H1 (cell line): Measurements from ENCODE around the gene HDAC8. TPM values are rescaled to one million over a fixed set of nuclear protein-coding genes. Genes with fewer than 3 reads are reported as not detected.
A peak's percentile ranks its signal among the peaks of the same experiment; 100 is the strongest.

ENCODE experiments used
- CBX8 ChIP-seq: fragments of 300-800, 300-1000 bp; sonication (generic); IDR thresholded peaks from 2 replicates; pipeline ENCODE4 v1.7.1; 2016; ENCODE audit warnings: low read depth, low read length, borderline replicate concordance
- CEBPB ChIP-seq: IDR thresholded peaks from 2 replicates; pipeline ENCODE4 v1.6.1; 2012; ENCODE audit warnings: low read depth, low read length
- CHD1 ChIP-seq: IDR thresholded peaks from 2 replicates; pipeline ENCODE4 v1.6.1; 2012; ENCODE audit warnings: low read depth, low read length, improper control_type of control experiment
- CREB1 ChIP-seq: IDR thresholded peaks from 2 replicates; pipeline ENCODE4 v1.6.1; 2012; ENCODE audit warnings: inconsistent platforms
- CTBP2 ChIP-seq: IDR thresholded peaks from 2 replicates; pipeline ENCODE4 v1.7.0; 2011; ENCODE audit warnings: borderline replicate concordance, mild to moderate bottlenecking, moderate library complexity, mixed read lengths, low read length; ENCODE audit not compliant: insufficient read depth, insufficient read length
- EP300 ChIP-seq, 2 experiments: IDR thresholded peaks; 1 replicate in 1 of 2; 2 replicates in 1 of 2; pipeline ENCODE4 v1.6.1; 2011 to 2012; ENCODE audit warnings: low read depth in 2 of 2, low read length in 2 of 2, mild to moderate bottlenecking in 2 of 2, borderline replicate concordance in 1 of 2, inconsistent platforms in 1 of 2, moderate library complexity in 1 of 2
- EZH2 ChIP-seq: fragments of 200-600 bp; sonication (generic); IDR thresholded peaks from 2 replicates; pipeline ENCODE4 v1.7.1; 2012; ENCODE audit warnings: low read depth, mild to moderate bottlenecking, moderate library complexity, low read length, inconsistent platforms; ENCODE audit not compliant: severe bottlenecking
- HDAC6 ChIP-seq: IDR thresholded peaks from one replicate; pipeline ENCODE4 v1.7.1; 2012; ENCODE audit warnings: low read depth, mild to moderate bottlenecking, inconsistent platforms, low read length, moderate library complexity
- NRF1 ChIP-seq: IDR thresholded peaks from 2 replicates; pipeline ENCODE4 v1.6.1; 2011; ENCODE audit warnings: mild to moderate bottlenecking, low read depth, low read length, improper control_type of control experiment
- PHF8 ChIP-seq: fragments of 200-600 bp; sonication (generic); conservative IDR thresholded peaks from 2 replicates; pipeline ENCODE4 v1.7.1; 2012; ENCODE audit warnings: low read depth, mild to moderate bottlenecking, inconsistent platforms, low read length, moderate library complexity
- POLR2AphosphoS5 ChIP-seq: IDR thresholded peaks from 2 replicates; pipeline ENCODE4 v1.6.1; 2011; ENCODE audit warnings: low read depth, low read length
- POU5F1 ChIP-seq: IDR thresholded peaks from 2 replicates; pipeline ENCODE4 v1.6.1; 2011; ENCODE audit warnings: low read depth, mild to moderate bottlenecking, low read length, moderate library complexity
- RNF2 ChIP-seq: fragments of 200-900, 300-1000 bp; sonication (generic); IDR thresholded peaks from 2 replicates; pipeline ENCODE4 v1.7.1; 2016; ENCODE audit warnings: borderline replicate concordance, low read depth, mild to moderate bottlenecking, antibody characterized with exemption, low read length; ENCODE audit not compliant: poor library complexity, severe bottlenecking; ENCODE audit errors: missing control alignments
- SIN3A ChIP-seq, 2 experiments: IDR thresholded peaks in 1 of 2; conservative IDR thresholded peaks in 1 of 2; 2 replicates each; pipeline ENCODE4 v1.6.1; 2011 to 2012; ENCODE audit warnings: low read length in 2 of 2, improper control_type of control experiment in 1 of 2, low read depth in 1 of 2, mild to moderate bottlenecking in 1 of 2
- SIRT6 ChIP-seq: IDR thresholded peaks from one replicate; pipeline ENCODE4 v1.7.1; 2012; ENCODE audit warnings: low read length, inconsistent platforms
- SIX5 ChIP-seq: IDR thresholded peaks from 2 replicates; pipeline ENCODE4 v1.6.1; 2011; ENCODE audit warnings: mild to moderate bottlenecking, low read depth, low read length
- SP4 ChIP-seq: IDR thresholded peaks from 2 replicates; pipeline ENCODE4 v1.6.1; 2012; ENCODE audit warnings: low read length, inconsistent platforms
- YY1 ChIP-seq: IDR thresholded peaks from 2 replicates; pipeline ENCODE4 v1.6.1; 2011; ENCODE audit warnings: low read depth, mild to moderate bottlenecking, low read length
- ZNF274 ChIP-seq: IDR thresholded peaks from 2 replicates; pipeline ENCODE4 v1.7.0; 2012; ENCODE audit warnings: low read length, borderline replicate concordance; ENCODE audit errors: extremely low read depth
- polyA plus RNA-seq, 7 experiments: library from polyadenylated mRNA; depleted of rRNA in 3 of 7; stranded (reverse) in 5 of 7; unstranded in 2 of 7; fragments of >200 nt in 5 of 7; fragments of 200-250 nt in 2 of 7; gene quantifications; 1 replicate in 5 of 7; 2 replicates in 1 of 7; 4 replicates in 1 of 7; pipeline versions ENCODE4 v1.2.1 to v1.2.3, GENCODE V29; 2011 to 2013; ENCODE audit warnings: missing spikeins in 2 of 7, mixed read lengths in 2 of 7
- total RNA-seq: library from RNA; stranded (reverse); fragmentation: NEBNext Ultra II Directional; extraction: Animal tissue kit (Norgen Biotek cat#: 25700); gene quantifications from 2 replicates; pipeline ENCODE4 v1.2.1, GENCODE V29; 2021
- TF ChIP-seq, protein P1 (sequence below): IDR thresholded peaks from 2 replicates; pipeline ENCODE4 v1.6.1; 2012; ENCODE audit warnings: low read length, inconsistent platforms
- TF ChIP-seq, protein P2 (sequence below): IDR thresholded peaks from 2 replicates; pipeline ENCODE4 v1.6.1; 2011; ENCODE audit warnings: low read depth, mild to moderate bottlenecking, low read length; ENCODE audit not compliant: insufficient read depth

The HDAC8 gene
- total and polyA plus RNA-seq, 2 of the 8 experiments (the other 6 are each of a cell fraction or from before 2014, with no cell fraction given): 9.7 to 20.3 TPM

DNA sequence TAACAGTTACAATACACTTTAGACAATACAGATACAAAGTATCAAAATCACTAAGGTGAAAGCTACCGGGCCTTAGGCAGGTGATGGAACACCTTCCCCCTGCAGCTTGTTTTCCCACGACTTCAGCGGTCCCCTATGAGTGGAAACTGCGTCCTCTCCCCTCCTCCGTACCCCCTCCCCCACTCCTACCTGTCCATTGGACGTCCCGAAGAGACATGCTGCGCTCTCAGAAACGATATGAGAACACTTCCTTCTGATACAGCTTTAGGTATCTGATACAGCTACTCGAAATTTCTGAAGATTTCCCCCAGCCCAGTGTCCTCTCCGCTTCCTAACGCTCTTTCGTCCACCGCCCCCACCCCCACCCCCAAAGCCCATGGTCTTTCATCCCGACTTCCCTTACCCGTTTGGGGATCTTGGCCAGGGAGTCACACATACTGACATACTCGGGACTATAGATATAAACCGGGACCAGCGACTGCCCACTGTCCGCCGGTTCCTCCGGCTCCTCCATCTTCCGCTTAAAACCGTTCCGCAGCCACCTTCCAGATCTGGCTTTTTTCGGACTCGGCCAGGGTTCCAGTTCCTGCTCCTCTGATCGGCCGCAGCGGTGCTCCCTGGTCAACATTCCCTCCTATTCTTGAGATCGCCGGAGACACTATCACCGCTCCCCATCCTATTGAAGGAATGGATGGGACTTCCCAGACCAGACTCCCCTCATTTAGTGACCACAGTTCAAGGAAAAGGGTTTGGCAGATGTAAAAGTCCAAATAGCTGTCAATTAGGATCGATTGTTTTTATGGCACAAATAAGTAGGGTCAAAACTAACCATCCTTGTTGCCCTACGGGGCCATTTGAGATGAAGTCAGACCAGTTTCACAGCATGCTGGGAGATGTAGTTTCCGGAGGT is at the start of gene HDAC8 (continued):
- TF ChIP-seq CREB1 (peak; percentile 51; the same call in 1 of the 2 replicates), RNF2 (no peak), POU5F1 (no peak), NRF1 (no peak), CEBPB (no peak), CBX8 (no peak), ZNF274 (no peak), SIRT6 (no peak), SIN3A (conservative IDR thresholded peaks at IDR 0.05 in 1 of 2, IDR thresholded peaks at IDR 0.05 in 1 of 2; ENCODE audit: low read depth in 1 of 2, low read length in 2 of 2) (peak in 1 of 2 experiments; percentile 62; a peak in 2 of 4 replicates), POLR2AphosphoS5 (no peak), PHF8 (no peak; the same call in 1 of the 2 replicates), CHD1 (no peak), CTBP2 (no peak), YY1 (no peak), EP300 (IDR thresholded peaks at IDR 0.05; ENCODE audit: borderline replicate concordance in 1 of 2, low read depth in 2 of 2, low read length in 2 of 2) (no peak), SP4 (no peak), HDAC6 (no peak), EZH2 (no peak), SIX5 (peak; percentile 85)
- TF ChIP-seq, protein P1, sequence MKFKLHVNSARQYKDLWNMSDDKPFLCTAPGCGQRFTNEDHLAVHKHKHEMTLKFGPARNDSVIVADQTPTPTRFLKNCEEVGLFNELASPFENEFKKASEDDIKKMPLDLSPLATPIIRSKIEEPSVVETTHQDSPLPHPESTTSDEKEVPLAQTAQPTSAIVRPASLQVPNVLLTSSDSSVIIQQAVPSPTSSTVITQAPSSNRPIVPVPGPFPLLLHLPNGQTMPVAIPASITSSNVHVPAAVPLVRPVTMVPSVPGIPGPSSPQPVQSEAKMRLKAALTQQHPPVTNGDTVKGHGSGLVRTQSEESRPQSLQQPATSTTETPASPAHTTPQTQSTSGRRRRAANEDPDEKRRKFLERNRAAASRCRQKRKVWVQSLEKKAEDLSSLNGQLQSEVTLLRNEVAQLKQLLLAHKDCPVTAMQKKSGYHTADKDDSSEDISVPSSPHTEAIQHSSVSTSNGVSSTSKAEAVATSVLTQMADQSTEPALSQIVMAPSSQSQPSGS: no peak
- TF ChIP-seq, protein P2, sequence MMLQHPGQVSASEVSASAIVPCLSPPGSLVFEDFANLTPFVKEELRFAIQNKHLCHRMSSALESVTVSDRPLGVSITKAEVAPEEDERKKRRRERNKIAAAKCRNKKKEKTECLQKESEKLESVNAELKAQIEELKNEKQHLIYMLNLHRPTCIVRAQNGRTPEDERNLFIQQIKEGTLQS: no peak
